ENCODE results near the gene NAGLU.

- TF ChIP-seq, protein P1, sequence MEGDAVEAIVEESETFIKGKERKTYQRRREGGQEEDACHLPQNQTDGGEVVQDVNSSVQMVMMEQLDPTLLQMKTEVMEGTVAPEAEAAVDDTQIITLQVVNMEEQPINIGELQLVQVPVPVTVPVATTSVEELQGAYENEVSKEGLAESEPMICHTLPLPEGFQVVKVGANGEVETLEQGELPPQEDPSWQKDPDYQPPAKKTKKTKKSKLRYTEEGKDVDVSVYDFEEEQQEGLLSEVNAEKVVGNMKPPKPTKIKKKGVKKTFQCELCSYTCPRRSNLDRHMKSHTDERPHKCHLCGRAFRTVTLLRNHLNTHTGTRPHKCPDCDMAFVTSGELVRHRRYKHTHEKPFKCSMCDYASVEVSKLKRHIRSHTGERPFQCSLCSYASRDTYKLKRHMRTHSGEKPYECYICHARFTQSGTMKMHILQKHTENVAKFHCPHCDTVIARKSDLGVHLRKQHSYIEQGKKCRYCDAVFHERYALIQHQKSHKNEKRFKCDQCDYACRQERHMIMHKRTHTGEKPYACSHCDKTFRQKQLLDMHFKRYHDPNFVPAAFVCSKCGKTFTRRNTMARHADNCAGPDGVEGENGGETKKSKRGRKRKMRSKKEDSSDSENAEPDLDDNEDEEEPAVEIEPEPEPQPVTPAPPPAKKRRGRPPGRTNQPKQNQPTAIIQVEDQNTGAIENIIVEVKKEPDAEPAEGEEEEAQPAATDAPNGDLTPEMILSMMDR (IDR thresholded peaks at IDR 0.05; ENCODE audit: low read depth, low read length, poor library complexity, severe bottlenecking): no peak
- no peak for TF ChIP-seq EZH2phosphoT487 (IDR thresholded peaks at IDR 0.05; ENCODE audit: borderline replicate concordance, low read length)
These were observed 1.2 kb downstream of the NAGLU start for GRCh38 chr17:42537156-42537805.

Measured in DOHH2 (cell line).